HCT116 (cell line): ENCODE data around the gene OPRD1. TPM values are rescaled to one million over a fixed set of nuclear protein-coding genes. Genes with fewer than 3 reads are reported as not detected.

Experiments
- ATAC-seq: fragments of 200-7000 bp; cut with Tn5 transposase; 2 replicates; pipeline ENCODE4 v1.9.1; 2020; ENCODE audit warnings: mild to moderate bottlenecking, moderate library complexity
- BruUV-seq: library from RNA; stranded (reverse); fragments of 400-500 nt; replicated peaks from 2 replicates; lab custom pipeline; 2021; lab: Mats Ljungman, UMichigan
- CTCF ChIA-PET: fragments of 300-600 bp; sonication (Branson Sonifier 250); formaldehyde crosslinking; loops from one replicate; lab custom pipeline; 2021; ENCODE audit warnings: antibody characterized with exemption; lab: Charles Lee
- POLR2A ChIA-PET: fragments of 300-600, 350-600 bp; sonication (Branson Sonifier 250); formaldehyde crosslinking; loops from one replicate; lab custom pipeline; 2021; ENCODE audit warnings: antibody characterized with exemption; lab: Charles Lee
- RAD21 ChIA-PET, 2 experiments: fragments of 300-600 bp; sonication (Branson Sonifier 250); formaldehyde crosslinking; loops; one replicate each; lab custom pipeline; 2023; ENCODE audit warnings: low total read pairs in 2 of 2; ENCODE audit not compliant: uncharacterized antibody in 2 of 2, unreplicated experiment in 2 of 2, low non-redundant PET in 1 of 2; lab: Charles Lee
- DNase-seq: peaks from one replicate; pipeline ENCODE4 v3.0.0-alpha.2; 2010; ENCODE audit warnings: low read depth, low spot score
- H2AFZ ChIP-seq: fragments of 200-600 bp; shearing (Covaris generic), sonication (generic); 2 replicates; pipeline ENCODE4 v1.6.1; 2017; ENCODE audit warnings: low read depth, mixed run types, mixed read lengths, antibody characterized with exemption, low read length; ENCODE audit not compliant: poor library complexity, severe bottlenecking
- H3K27ac ChIP-seq: 2 replicates; pipeline ENCODE4 v1.5.1; 2012; ENCODE audit warnings: low read depth, low read length
- H3K27me3 ChIP-seq: fragments of 200-600 bp; sonication (generic); 2 replicates; pipeline ENCODE4 v1.6.1; 2016; ENCODE audit warnings: mixed run types, low read length, mixed read lengths; ENCODE audit not compliant: insufficient read depth
- H3K36me3 ChIP-seq, 2 experiments: fragments of 200-500 bp in 1 of 2; fragments of 200-600 bp in 1 of 2; sonication (Bioruptor generic) in 1 of 2; sonication (generic) in 1 of 2; 2 replicates each; pipeline versions ENCODE4 v1.5.1 to v1.6.1; 2014 to 2016; ENCODE audit warnings: low read length in 2 of 2, inconsistent platforms in 1 of 2, mixed read lengths in 1 of 2, mixed run types in 1 of 2; ENCODE audit not compliant: insufficient read depth in 2 of 2, control insufficient read depth in 1 of 2
- H3K4me1 ChIP-seq, 2 experiments: fragments of 200-600 bp in 1 of 2; sonication (generic) in 1 of 2; 2 replicates each; pipeline versions ENCODE4 v1.5.1 to v1.6.1; 2012 to 2017; ENCODE audit warnings: low read length in 2 of 2, inconsistent platforms in 1 of 2, mild to moderate bottlenecking in 1 of 2, mixed read lengths in 1 of 2, mixed run types in 1 of 2, moderate library complexity in 1 of 2; ENCODE audit not compliant: insufficient read depth in 2 of 2, control insufficient read depth in 1 of 2
- H3K4me2 ChIP-seq: fragments of 200-600 bp; sonication (generic); 2 replicates; pipeline ENCODE4 v1.6.1; 2017; ENCODE audit warnings: mixed run types, low read length, mixed read lengths
- H3K4me3 ChIP-seq, 2 experiments: fragments of 200-600 bp in 1 of 2; sonication (generic) in 1 of 2; replicated peaks in 1 of 2; 2 replicates each; pipeline ENCODE4 v1.5.1; 2011 to 2016; ENCODE audit warnings: low read length in 2 of 2, control low read depth in 1 of 2, low read depth in 1 of 2, mild to moderate bottlenecking in 1 of 2, mixed read lengths in 1 of 2, mixed run types in 1 of 2
- H3K79me2 ChIP-seq: fragments of 200-600 bp; sonication (generic); 2 replicates; pipeline ENCODE4 v1.6.1; 2017; ENCODE audit warnings: mild to moderate bottlenecking, mixed run types, low read length, moderate library complexity, mixed read lengths; ENCODE audit not compliant: insufficient read depth
- H3K9ac ChIP-seq: fragments of 200-600 bp; sonication (generic); 2 replicates; pipeline ENCODE4 v1.6.1; 2016; ENCODE audit warnings: low read length, mixed read lengths
- H3K9me2 ChIP-seq: fragments of 200-600 bp; sonication (generic), shearing (Covaris generic); 2 replicates; pipeline ENCODE4 v1.6.1; 2017; ENCODE audit warnings: mixed run types, mild to moderate bottlenecking, moderate library complexity; ENCODE audit not compliant: insufficient read depth
- H3K9me3 ChIP-seq, 2 experiments: fragments of 200-500 bp in 1 of 2; fragments of 200-600 bp in 1 of 2; sonication (Bioruptor generic) in 1 of 2; sonication (generic) in 1 of 2; 2 replicates each; pipeline ENCODE4 v1.6.1; 2014 to 2017; ENCODE audit warnings: low read length in 2 of 2, mixed read lengths in 2 of 2, inconsistent platforms in 1 of 2, low read depth in 1 of 2, mild to moderate bottlenecking in 1 of 2, mixed run types in 1 of 2, moderate library complexity in 1 of 2; ENCODE audit not compliant: control insufficient read depth in 1 of 2, insufficient read depth in 1 of 2
- H4K20me1 ChIP-seq: fragments of 200-600 bp; sonication (generic), shearing (Covaris generic); 2 replicates; pipeline ENCODE4 v1.6.1; 2017; ENCODE audit warnings: mixed run types, mild to moderate bottlenecking, moderate library complexity; ENCODE audit not compliant: insufficient read depth
- ATF3 ChIP-seq: IDR thresholded peaks from 2 replicates; pipeline ENCODE4 v1.6.1; 2012
- CBX3 ChIP-seq: IDR thresholded peaks from 2 replicates; pipeline ENCODE4 v1.6.1; 2012; ENCODE audit warnings: low read depth
- CEBPB ChIP-seq: IDR thresholded peaks from 2 replicates; pipeline ENCODE4 v1.6.1; 2012; ENCODE audit warnings: low read depth
- CTCF ChIP-seq, 3 experiments: fragments of 200-600 bp in 1 of 3; sonication (generic) in 1 of 3; IDR thresholded peaks in 2 of 3; conservative IDR thresholded peaks in 1 of 3; 2 replicates each; pipeline ENCODE4 v1.5.1; 2012 to 2017; ENCODE audit warnings: low read depth in 2 of 3, low read length in 2 of 3, antibody characterized with exemption in 1 of 3, borderline replicate concordance in 1 of 3, control low read depth in 1 of 3, mild to moderate bottlenecking in 1 of 3, mixed read lengths in 1 of 3, mixed run types in 1 of 3, moderate library complexity in 1 of 3; ENCODE audit not compliant: insufficient read depth in 1 of 3
- EGR1 ChIP-seq: IDR thresholded peaks from 2 replicates; pipeline ENCODE4 v1.6.1; 2012; ENCODE audit warnings: low read depth
- ELF1 ChIP-seq: IDR thresholded peaks from 2 replicates; pipeline ENCODE4 v1.6.1; 2012; ENCODE audit warnings: low read depth, borderline replicate concordance
- EZH2 ChIP-seq: fragments of 200-600 bp; sonication (generic); IDR thresholded peaks from 2 replicates; pipeline ENCODE4 v1.6.1; 2017; ENCODE audit warnings: antibody characterized with exemption, mixed run types
- EZH2phosphoT487 ChIP-seq: fragments of 200-600 bp; IDR thresholded peaks from 2 replicates; pipeline ENCODE4 v1.6.1; 2018; ENCODE audit warnings: antibody characterized with exemption, borderline replicate concordance
- FOSL1 ChIP-seq: IDR thresholded peaks from 2 replicates; pipeline ENCODE4 v1.6.1; 2012; ENCODE audit warnings: low read depth
- POLR2A ChIP-seq: IDR thresholded peaks from 2 replicates; pipeline ENCODE4 v1.7.0; 2011; ENCODE audit warnings: borderline replicate concordance; ENCODE audit not compliant: insufficient read depth, insufficient read length; ENCODE audit errors: extremely low read depth
- SIN3A ChIP-seq: IDR thresholded peaks from 2 replicates; pipeline ENCODE4 v1.6.1; 2012; ENCODE audit warnings: low read depth
- SP1 ChIP-seq: IDR thresholded peaks from 2 replicates; pipeline ENCODE4 v1.6.1; 2012; ENCODE audit warnings: low read depth
- YY1 ChIP-seq: IDR thresholded peaks from 2 replicates; pipeline ENCODE4 v1.6.1; 2011; ENCODE audit warnings: low read length, low read depth, moderate library complexity, mild to moderate bottlenecking; ENCODE audit not compliant: insufficient replicate concordance; ENCODE audit errors: extremely low read depth
- ZFX ChIP-seq: fragments of 450-650 bp; IDR thresholded peaks from 2 replicates; pipeline ENCODE4 v1.6.1; 2017
- ZNF274 ChIP-seq: fragments of 200-500 bp; sonication (Bioruptor generic); IDR thresholded peaks from 2 replicates; pipeline ENCODE4 v1.6.1; 2014; ENCODE audit warnings: mild to moderate bottlenecking, low read depth, low read length, inconsistent platforms
- intact Hi-C: fragments of 100-400 bp; cut with micrococcal nuclease; formaldehyde crosslinking; loops from 2 replicates; pipeline ENCODE4 v1.10.0; 2022
- total RNA-seq: library from RNA; stranded (reverse); gene quantifications from one replicate; pipeline ENCODE4 v1.2.1, GENCODE V29; 2021; ENCODE audit not compliant: unreplicated experiment
- TF ChIP-seq, protein P1 (sequence below): IDR thresholded peaks from 2 replicates; pipeline ENCODE4 v1.6.1; 2012
- TF ChIP-seq, protein P2 (sequence below): IDR thresholded peaks from 2 replicates; pipeline ENCODE4 v1.6.1; 2012; ENCODE audit warnings: low read depth

OPRD1 gene
- total RNA-seq, 1 experiment from 2014 or later, result not detected

GRCh38 chr1:28830814-28831213 is 18.8 kb downstream of the OPRD1 start:
- RAD21 ChIA-PET, result no interaction called here
- no peak for ATAC-seq
- Histone ChIP-seq H3K79me2 (no peaks in the 10 kb centered on the region), H3K27ac (no peak overlapping the region), H3K4me2 (no peak overlapping the region), H4K20me1 (no peaks in the 10 kb centered on the region), H3K36me3 (no peaks in the 10 kb centered on the region), H3K9me3 (no peaks in the 10 kb centered on the region), H3K4me3 (no peak overlapping the region), H2AFZ (no peak overlapping the region), H3K4me1 (peaks cover 11 to 18% of the 10 kb centered on the region in 2 experiments), H3K9ac (no peak overlapping the region), H3K9me2 (no peaks in the 10 kb centered on the region), H3K27me3 (no peaks in the 10 kb centered on the region)
- POLR2A ChIA-PET, result no interaction called here
- intact Hi-C loops, result no loop called here
- TF ChIP-seq CTCF (IDR thresholded peaks at IDR 0.05 in 2 of 3, conservative IDR thresholded peaks at IDR 0.05 in 1 of 3; ENCODE audit: borderline replicate concordance in 1 of 3, insufficient read depth in 1 of 3, low read depth in 2 of 3, low read length in 2 of 3) (no peak), POLR2A (no peak), CBX3 (no peak), CEBPB (no peak), ELF1 (no peak), YY1 (no peak), ZFX (no peak), EZH2phosphoT487 (no peak), SIN3A (no peak), ZNF274 (no peak), SP1 (no peak), FOSL1 (no peak), EZH2 (no peak), ATF3 (no peak), EGR1 (no peak)
- TF ChIP-seq, protein P1, sequence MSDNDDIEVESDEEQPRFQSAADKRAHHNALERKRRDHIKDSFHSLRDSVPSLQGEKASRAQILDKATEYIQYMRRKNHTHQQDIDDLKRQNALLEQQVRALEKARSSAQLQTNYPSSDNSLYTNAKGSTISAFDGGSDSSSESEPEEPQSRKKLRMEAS, result no peak
- TF ChIP-seq, protein P2, sequence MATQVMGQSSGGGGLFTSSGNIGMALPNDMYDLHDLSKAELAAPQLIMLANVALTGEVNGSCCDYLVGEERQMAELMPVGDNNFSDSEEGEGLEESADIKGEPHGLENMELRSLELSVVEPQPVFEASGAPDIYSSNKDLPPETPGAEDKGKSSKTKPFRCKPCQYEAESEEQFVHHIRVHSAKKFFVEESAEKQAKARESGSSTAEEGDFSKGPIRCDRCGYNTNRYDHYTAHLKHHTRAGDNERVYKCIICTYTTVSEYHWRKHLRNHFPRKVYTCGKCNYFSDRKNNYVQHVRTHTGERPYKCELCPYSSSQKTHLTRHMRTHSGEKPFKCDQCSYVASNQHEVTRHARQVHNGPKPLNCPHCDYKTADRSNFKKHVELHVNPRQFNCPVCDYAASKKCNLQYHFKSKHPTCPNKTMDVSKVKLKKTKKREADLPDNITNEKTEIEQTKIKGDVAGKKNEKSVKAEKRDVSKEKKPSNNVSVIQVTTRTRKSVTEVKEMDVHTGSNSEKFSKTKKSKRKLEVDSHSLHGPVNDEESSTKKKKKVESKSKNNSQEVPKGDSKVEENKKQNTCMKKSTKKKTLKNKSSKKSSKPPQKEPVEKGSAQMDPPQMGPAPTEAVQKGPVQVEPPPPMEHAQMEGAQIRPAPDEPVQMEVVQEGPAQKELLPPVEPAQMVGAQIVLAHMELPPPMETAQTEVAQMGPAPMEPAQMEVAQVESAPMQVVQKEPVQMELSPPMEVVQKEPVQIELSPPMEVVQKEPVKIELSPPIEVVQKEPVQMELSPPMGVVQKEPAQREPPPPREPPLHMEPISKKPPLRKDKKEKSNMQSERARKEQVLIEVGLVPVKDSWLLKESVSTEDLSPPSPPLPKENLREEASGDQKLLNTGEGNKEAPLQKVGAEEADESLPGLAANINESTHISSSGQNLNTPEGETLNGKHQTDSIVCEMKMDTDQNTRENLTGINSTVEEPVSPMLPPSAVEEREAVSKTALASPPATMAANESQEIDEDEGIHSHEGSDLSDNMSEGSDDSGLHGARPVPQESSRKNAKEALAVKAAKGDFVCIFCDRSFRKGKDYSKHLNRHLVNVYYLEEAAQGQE, result no peak
- no peak for DNase-seq
- CTCF ChIA-PET, result no interaction called here
- BruUV-seq, result no TSS peak
